Skeletal muscle cell (primary cell): Measurements from ENCODE around the gene STK39.
"Not testable (repeated sequence)": the region's sequence is repeated elsewhere in the genome, so short reads cannot be mapped to it uniquely, and the experiment has no call there.

Experiments used
- DNase-seq: peaks from one replicate; pipeline ENCODE4 v3.0.0-alpha.2; 2010; ENCODE audit warnings: low read depth
- H3K4me3 ChIP-seq: 2 replicates; pipeline ENCODE4 v1.5.1; 2011; ENCODE audit warnings: low read depth, mild to moderate bottlenecking, control low read depth, low read length, moderate library complexity

The STK39 gene

DNA sequence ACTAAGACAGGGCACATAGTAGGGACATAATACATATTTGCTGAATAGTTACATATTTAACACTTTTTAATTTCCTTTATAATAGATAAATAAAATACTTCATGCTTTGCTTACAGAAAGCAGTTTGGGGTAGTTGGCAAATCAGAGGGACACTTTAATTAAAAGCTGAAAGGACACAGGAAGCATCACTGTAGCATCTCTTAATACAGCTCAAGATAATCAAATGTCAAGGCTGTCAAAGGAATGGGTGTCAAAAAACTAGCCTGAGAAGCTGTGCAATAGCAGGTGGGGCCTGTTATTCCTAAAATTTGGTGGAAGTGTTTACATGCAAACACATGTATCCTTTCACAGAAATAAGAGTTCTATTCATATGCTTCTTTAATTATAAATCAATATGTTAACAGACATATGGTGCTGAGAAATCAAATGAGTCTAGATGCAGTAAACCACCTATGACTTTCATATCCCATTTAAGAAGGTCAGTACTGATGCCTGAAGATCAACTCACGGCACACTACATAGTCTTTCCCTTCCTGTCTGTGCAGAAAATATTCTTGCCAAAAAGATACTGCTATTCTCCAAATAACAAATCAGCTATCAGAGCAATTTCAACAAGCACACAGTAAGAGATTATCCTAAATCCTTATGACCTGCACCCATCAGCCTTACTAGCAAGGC is 174.6 kb downstream of the STK39 start:
- DNase-seq: no peak
- H3K4me3 ChIP-seq: no peak overlapping the region

- no peak overlapping the region for H3K4me3 ChIP-seq
- no peak for DNase-seq
Observed at GRCh38 chr2:168064011-168064998, 183.1 kb downstream of the STK39 start.

GRCh38 chr2:168062936-168063335 is 184.5 kb downstream of the STK39 start:
- H3K4me3 ChIP-seq: no peak overlapping the region
- DNase-seq: no peak

GRCh38 chr2:168062054-168062453 is 185.3 kb downstream of the STK39 start:
- DNase-seq: no peak
- no peak overlapping the region for H3K4me3 ChIP-seq

GRCh38 chr2:168060986-168061750 is 186.2 kb downstream of the STK39 start:
- peak; percentile 22 for DNase-seq

DNA sequence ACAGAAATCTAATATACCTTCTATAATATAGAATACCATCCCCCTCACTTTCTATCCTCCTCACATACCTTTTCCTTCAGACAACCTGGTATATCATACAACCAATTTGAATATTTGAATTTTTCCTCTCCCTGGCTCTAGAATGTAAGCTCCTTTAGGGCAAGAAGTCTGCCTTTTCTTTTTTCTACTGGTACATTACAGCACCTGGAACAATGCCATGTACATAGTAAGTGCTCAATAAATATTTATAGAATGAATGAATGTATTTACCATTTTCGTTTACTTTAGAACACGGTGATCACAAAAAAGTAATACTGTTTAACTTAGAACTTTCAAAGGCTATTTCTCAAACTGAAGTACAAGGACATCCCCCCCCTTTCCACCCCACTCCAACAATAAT is 187.6 kb downstream of the STK39 start:
- H3K4me3 ChIP-seq: no peak overlapping the region
- DNase-seq: no peak

More at GRCh38 chr2:168060986-168061750, 186.2 kb downstream of the STK39 start:
- H3K4me3 ChIP-seq: no peak overlapping the region

DNA sequence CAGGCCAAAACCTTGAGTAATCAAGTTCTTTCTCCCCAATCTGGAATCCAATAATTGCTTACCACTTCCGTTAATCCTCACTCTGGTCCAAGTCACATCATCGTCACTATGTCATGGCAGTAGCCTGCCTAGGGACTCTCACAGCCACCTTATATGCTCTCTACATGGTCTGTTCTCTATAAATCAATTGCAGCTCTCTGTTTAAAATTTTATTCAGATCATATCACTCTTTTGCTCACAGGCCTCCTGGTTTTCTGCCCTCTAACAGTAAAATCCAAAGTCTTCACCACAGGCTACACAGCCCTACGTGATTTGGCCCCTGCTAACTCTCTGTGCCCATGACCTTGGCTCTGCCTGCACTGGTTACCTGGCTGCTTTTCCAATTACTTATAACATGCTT is 188.7 kb downstream of the STK39 start:
- H3K4me3 ChIP-seq: no peak overlapping the region
- DNase-seq: no peak

GRCh38 chr2:168056242-168056787 is 191.1 kb downstream of the STK39 start:
- H3K4me3 ChIP-seq: no peak overlapping the region
- no peak for DNase-seq

DNA sequence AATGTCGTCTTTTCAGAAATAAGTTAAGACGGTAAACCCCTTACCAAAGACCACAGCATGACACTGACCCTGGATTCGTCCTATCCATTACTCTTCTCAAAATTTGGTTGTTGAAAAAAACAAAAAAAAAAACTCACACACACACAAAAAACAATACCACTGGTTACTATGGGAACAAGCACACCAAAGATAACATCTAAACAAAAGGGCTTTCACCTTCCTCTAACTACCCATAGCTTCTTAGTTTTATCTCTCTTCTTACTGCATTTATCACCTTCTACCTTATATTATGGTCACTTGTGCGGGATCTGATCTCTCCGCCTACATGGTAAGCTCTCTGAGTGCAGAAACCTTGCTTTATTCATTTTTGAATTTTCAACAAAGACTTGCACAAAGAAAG is 192.7 kb downstream of the STK39 start:
- no peak overlapping the region for H3K4me3 ChIP-seq

DNA sequence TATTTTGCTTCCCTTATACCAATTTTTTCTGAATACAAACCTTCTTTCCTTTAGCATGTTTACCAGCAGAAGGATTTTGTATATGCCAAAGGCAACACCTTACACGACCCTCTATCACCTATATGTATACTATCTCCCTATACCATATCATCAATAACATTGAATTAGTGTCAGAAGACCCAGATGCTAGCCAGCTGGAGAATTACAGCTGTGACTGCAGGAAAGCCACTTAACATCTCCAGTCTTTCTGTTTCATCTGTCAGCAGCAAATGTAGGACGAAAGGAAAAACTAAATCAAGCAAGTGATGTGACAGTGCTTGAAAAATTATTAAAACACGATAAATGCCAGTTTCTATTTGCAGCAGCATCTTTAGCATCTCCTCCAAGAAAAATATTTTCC is 193.7 kb downstream of the STK39 start:
- DNase-seq: no peak
- no peak overlapping the region for H3K4me3 ChIP-seq

More for the DNA sequence above, 192.7 kb downstream of the STK39 start:
- no peak for DNase-seq

DNA sequence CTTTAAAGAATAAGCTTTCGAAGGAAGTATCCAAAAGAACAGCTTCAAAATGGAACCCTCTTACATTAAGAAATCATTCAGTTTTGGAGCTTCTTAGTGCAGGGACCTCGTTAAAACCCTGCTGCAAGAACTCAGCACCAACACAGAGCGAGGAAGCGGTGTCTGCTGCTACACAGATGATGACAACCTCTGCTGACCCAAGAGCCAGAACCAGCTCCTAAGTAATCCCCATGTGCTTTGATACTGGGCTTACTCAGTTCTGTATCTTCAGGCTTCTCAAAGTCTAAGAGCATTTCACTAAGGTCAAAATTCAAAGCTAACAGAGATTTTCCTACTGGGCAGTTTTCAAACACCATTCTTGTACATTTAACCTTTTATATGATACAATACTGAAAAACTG is 194.6 kb downstream of the STK39 start:
- no peak overlapping the region for H3K4me3 ChIP-seq
- no peak for DNase-seq

DNA sequence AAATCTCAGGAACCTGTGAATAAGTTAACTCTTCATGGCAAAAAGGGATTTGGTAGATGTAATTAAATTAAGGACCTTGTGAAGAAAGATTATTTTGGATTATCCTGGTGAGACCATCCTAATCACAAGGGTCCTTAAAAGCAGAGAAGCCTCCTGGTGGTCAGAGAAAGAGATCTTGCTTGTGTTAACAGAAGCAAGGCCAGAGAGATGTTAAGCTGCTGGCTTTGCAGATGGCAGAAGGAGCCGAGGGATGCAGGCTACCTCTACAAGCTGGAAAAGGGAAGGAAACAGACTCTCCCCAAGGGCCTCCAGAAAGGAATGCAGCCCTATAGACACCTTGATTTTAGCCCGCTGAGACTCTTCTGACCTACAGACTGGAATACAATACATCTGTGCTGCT is 197.0 kb downstream of the STK39 start:
- no peak overlapping the region for H3K4me3 ChIP-seq
- DNase-seq: no peak

- H3K4me3 ChIP-seq: no peak overlapping the region
Observed at GRCh38 chr2:168049609-168050008, 197.8 kb downstream of the STK39 start.

DNA sequence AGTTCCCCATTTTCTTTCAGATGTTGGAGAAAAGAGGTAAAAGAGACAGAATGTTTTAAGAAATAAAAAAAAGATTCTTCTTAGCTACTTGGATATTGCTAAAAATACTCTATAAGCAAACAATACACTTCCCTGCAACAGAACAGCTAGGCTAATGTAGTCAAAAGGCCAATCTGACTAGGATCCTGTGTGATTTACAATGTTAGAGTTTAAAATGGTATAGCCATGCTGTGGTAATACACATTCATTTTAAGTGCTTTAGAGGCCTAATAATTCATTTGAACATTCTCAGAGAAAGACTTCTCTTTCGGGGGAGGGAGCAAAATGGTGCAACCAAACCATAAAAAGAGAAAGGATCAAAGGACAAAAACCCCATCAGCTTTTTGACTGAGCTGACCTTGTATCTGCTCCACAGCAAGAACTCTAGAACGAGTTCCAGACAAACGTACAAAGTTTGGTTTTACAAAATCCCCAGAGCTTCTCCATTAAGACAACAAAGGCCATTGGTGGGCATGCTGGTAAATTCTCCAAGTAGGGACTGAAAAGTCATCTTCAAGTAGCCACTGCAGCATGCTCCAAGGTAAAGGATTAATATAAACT is 200.2 kb downstream of the STK39 start:
- H3K4me3 ChIP-seq: no peak overlapping the region
- DNase-seq: no peak

More at GRCh38 chr2:168049609-168050008, 197.8 kb downstream of the STK39 start:
- no peak for DNase-seq

DNA sequence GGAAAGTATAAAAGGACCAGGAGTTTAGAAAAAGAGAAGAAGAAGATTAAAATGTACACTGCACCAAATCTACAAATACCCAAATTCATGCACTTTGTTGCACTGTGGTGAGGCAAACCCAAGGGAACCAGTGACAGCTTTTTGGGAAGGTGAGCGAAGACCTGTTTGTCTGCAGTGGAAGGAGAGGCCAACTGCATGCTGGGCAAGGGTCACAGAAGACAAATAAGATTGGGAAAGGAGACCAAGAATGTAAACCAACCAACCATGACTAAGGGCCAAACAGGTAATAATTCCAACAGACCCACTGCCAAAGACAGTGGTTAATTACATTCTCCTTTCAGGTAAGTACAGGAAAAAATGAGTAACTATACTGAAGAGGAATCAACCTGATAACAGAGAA is 202.8 kb downstream of the STK39 start:
- DNase-seq: no peak
- H3K4me3 ChIP-seq: no peak overlapping the region

DNA sequence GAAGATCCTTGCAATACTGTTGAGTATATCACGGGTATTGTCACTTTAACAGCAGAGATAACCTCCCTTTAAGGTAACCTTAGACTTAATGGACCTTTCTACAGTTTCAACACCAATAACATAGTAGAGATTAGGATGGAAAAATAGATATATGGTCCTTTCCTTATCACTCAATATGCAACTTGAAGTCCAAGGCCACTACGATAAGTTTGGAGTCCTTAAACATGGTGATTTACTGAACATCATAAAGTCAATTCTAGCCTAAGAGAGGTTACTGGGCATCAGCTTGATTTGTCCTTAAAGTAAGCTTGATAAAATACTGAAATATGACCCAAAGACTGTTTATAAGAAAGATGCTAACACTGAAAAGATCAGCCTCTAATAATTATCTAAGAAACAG is 203.2 kb downstream of the STK39 start:
- no peak for DNase-seq
- no peak overlapping the region for H3K4me3 ChIP-seq

DNA sequence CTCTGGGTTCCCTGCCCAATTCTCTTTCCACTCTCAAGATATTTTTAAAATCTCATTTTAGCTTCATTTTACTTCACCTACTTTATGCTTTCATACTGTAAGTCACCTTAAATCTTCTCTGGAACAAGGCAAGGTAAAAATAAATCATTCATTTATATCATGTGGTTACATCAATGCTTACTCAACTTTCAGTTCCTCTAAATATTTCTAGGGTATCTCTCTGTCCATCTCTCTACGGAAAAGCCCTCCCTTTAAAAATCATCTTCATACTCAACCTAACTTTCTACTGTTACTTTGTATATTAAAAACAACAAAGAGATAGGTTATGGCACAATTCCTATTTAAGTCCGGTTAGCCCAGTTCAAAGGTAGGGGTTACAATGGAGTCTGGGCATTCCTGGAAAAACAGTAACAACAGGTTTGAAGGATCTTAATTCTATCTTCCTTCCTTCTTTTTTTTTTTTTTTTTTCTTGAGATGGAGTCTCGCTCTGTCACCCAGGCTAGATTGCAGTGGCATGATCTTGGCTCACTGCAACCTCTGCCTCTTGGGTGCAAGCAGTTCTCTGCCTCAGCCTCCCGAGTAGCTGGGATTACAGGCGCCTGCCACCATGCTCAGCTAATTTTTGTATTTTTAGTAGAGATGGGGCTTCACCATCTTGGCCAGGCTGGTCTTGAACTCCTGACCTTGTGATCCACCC is 205.1 kb downstream of the STK39 start:
- not testable (repeated sequence) for DNase-seq

DNA sequence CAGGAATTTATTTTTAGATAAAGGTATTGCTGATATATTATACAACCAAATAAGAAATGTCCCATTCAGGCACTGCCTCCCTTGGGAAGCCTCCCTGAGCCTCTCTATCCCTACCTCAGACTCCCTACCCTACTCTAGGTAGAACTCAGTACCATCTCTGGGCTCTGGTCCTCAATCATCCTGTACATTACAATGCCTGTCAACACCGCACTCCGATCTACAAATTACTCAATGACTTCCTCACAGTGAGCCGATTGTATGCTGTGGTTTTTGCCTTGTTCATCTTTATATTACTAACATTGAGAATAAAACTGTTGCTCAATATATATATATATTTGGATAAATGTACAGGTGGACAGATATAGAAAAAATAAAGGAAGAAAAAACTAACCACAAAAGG is 207.5 kb downstream of the STK39 start:
- DNase-seq: no peak
- no peak overlapping the region for H3K4me3 ChIP-seq

More for the DNA sequence above, 205.1 kb downstream of the STK39 start:
- H3K4me3 ChIP-seq: not testable (repeated sequence)

DNA sequence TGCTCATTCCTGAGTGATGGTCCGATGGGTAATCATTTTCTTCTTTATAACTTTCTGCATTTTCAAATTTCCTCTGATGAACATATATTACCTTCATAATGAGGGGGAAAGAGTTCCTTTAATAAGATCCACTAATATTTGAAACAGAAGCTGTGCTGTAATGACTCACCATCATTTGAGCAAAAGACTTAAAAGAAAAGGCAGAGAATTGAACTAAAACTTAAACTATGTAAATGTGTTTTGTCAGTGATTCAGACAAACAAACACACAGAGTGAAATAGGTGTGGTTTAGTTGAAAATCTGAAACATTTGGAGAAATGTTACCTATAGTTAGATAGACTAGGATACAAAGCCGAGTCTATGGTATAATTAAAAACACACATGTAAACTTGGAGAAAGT is 209.6 kb downstream of the STK39 start:
- H3K4me3 ChIP-seq: no peak overlapping the region
- no peak for DNase-seq
